ENCODE data around the gene ZMYM2.

The ZMYM2 gene

GRCh38 chr13:20049558-20050473 is 91.3 kb downstream of the ZMYM2 start:
- DNase-seq: no peak

- no peak for DNase-seq
These were observed 92.8 kb downstream of the ZMYM2 start for GRCh38 chr13:20051366-20051765.

GRCh38 chr13:20053016-20053415 is 94.5 kb downstream of the ZMYM2 start:
- DNase-seq: no peak

GRCh38 chr13:20053891-20054290 is 95.4 kb downstream of the ZMYM2 start:
- no peak for DNase-seq

DNA sequence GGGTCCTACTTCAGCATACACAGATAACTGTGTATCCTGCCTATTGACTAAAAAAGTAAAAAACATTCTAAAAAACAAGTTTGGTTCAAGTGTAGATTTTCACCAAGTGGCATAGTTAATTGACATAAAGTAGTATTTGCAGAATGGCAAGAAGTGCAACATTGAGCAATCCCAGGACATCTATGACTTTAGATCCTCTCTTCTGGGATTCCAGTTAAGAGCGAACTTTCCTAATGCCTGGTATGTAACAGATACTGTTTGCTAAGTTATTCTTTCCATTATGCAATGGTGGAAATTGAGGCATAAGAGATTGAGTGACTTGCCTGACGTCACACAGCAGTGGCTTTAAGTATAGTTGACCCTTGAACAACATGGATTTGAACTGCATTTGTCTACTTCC is 96.1 kb downstream of the ZMYM2 start:
- no peak for DNase-seq

- no peak for DNase-seq
These were observed 98.7 kb downstream of the ZMYM2 start for GRCh38 chr13:20057214-20057613.

DNA sequence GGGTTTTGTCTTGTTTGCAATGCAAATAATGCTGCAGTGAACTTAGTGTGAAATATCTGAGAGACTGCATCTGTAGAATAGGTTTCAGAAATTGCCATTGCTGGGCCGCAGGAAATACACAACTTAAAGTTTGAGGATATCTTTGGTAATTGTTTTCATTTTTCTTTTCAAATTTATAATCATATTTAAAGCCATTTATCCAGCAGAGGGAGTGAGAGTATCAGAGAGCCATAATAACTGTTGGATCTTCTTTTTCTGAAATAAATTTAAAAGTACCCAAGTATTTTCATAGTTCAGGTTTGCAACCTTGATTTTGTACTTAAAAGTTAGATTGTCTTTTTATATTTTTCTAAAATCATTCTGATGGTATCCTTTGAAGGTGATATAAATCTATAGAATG is 99.4 kb downstream of the ZMYM2 start:
- no peak for DNase-seq

- no peak for DNase-seq
These were observed 99.9 kb downstream of the ZMYM2 start for GRCh38 chr13:20058476-20058875.

GRCh38 chr13:20064128-20064527 is 105.6 kb downstream of the ZMYM2 start:
- DNase-seq: no peak

- DNase-seq: no peak
These were observed 107.0 kb downstream of the ZMYM2 start for GRCh38 chr13:20065516-20065915.

- DNase-seq: no peak
These were observed 111.4 kb downstream of the ZMYM2 start for GRCh38 chr13:20069956-20070355.

GRCh38 chr13:20073775-20074174 is 115.2 kb downstream of the ZMYM2 start:
- no peak for DNase-seq

- no peak for DNase-seq
These were observed 116.4 kb downstream of the ZMYM2 start for GRCh38 chr13:20074966-20075365.

DNA sequence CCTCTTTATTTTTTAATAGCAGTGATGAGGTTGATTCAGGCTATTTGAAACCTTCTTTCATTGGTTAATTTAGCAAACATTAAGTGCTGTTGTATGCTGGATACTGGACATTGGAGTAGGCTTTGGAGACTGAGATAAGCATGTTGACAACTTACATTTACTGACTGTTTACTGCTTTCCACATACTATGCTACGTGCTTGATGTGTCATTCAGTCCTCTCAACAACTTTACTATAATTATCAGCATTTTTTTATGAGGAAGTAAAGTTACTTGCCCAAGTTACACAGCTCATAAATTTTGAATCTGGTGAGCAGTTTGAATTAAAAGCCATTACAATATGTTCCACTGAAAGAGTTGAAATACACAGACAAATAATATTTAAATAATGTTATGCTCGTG is 118.6 kb downstream of the ZMYM2 start:
- DNase-seq: no peak

DNA sequence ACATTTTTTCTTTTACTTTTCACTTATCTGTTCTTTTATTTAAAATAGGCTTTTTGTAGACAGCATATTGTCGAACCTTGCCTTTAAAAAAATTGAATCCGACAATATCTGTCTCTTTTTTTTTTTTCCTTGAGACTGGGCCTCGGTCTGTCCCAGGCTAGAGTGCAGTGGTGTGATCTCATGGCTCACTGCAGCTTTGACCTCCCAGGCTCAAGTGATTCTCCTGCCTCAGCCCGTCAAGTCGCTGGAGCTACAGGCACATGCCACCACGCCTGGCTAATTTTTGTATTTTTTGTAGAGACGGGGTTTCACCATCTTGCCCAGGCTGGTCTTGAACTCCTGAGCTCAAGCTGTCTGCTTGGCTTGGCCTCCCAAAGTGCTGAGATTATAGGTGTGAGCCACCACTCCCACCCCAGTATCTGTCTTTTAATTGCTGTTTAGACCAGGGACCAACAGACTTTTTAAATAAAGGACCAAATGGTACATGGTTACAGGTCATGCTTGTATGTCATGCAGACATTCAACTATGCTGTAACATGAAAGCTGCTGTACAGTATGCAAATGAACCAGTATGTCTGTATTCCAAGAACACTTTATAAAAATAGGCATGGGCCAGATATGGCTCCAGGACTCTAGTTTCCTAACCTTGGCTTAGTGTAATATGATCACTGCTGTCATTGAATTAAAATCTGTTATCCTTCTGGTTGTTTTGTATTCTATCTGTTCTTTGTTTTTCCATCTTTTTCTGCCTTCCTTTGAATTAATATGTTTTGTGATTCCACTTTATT is 122.0 kb downstream of the ZMYM2 start:
- DNase-seq: no peak

DNA sequence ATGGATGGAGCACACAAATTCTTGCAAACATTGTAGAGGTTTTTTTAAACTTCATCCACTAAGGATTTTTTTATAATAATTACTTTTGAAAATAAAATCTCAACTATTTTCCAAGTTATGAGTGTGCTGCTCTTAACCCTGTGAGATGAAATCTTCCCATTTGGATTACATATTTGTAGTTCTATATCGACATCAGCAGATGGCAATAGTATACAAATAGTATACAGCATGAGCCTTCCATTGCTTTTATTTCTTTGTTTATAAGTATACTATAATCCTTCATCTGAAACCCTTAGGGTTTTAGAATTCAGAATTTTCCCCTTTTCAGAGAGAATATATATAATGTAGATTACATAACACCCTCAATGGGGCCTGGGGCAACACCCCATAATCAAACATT is 131.8 kb downstream of the ZMYM2 start:
- no peak for DNase-seq

DNA sequence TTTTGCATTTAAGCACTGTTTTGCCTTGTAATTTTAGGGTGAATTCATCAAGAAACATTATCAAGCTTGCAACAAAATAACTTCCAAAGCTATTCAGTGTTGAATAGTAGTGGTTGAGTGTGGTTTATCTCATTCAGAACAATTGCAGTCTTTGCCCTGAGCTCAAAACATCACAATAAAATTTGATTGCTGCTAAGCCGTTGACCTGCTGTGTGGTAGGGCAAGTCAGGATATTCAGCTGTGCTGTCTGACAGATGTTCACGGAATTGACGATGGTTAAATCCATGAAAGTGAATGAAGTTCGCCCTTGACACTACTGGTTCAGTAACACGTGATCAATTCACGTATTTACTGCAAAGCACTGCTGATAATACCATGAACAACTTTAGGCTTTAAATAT is 135.4 kb downstream of the ZMYM2 start:
- DNase-seq: no peak

DNA sequence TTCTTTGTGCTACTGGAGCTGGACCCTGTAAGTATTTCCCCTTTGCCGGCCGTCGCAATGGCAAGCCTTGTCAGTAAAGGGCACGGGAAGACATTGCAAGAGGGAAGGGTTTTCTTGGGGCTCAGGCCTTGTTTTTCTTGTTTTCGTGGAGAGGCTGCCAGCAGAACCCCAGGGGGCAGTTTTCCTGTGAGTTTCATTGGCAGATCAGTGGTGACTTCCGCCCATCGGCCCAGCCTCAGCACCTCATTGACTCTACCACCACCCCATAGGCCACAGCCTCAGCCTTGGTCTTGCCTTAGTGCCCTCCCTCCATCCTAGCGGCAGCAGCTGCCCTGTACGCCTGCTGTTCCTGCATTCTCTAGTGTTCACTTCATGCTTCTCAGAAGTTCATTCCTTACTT is 140.8 kb downstream of the ZMYM2 start:
- no peak for DNase-seq

GRCh38 chr13:20101467-20102316 is 143.2 kb downstream of the ZMYM2 start:
- DNase-seq: no peak

GRCh38 chr13:20102525-20103180 is 144.1 kb downstream of the ZMYM2 start:
- DNase-seq: no peak

GRCh38 chr13:20105161-20105689 is 146.7 kb downstream of the ZMYM2 start:
- DNase-seq: no peak

DNA sequence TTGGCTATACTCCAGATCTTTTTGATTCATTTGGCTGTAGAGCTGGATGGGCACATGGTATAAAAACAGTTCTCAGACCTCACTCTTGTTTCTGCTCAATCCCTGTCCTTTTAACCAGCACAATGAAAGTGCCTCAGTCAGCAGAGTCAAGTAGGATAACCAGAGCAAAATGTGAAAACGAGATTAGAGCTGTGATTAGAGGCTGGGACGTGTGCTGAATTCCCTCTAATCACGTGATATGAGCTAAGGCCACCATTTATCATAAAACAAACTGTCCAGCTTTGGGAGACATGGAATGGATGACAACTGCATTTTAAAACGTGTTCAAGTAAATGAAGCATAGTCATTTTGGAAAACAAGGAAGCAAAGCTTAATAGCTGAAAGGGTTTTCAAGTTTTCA is 148.2 kb downstream of the ZMYM2 start:
- DNase-seq: no peak

Data from NCI-H2171 (cell line).